SK-N-SH (cell line): ENCODE measurements around the gene GDPD5. TPM values are rescaled to one million over a fixed set of nuclear protein-coding genes. Genes with fewer than 3 reads are reported as not detected.

Experiments
- CTCF ChIA-PET: fragments of 300-600, 350-600 bp; formaldehyde crosslinking; extraction: SDS; loops from one replicate; lab custom pipeline; 2021; lab: Yijun Ruan, JAX
- POLR2A ChIA-PET: fragments of 350-600 bp; sonication (Branson Sonifier 250); formaldehyde crosslinking; extraction: SDS; loops from one replicate; lab custom pipeline; 2020; ENCODE audit warnings: antibody characterized with exemption, inconsistent platforms; lab: Yijun Ruan, JAX
- DNase-seq: peaks from one replicate; pipeline ENCODE4 v3.0.0; 2012
- H2AFZ ChIP-seq: fragments of 200-600 bp; sonication (generic); 2 replicates; pipeline ENCODE4 v1.8.1; 2016; ENCODE audit warnings: antibody characterized with exemption, mild to moderate bottlenecking, low read depth
- H3F3A ChIP-seq: fragments of 200-600 bp; sonication (generic); replicated peaks from 2 replicates; pipeline ENCODE3; 2016; ENCODE audit warnings: antibody characterized with exemption, mild to moderate bottlenecking; ENCODE audit not compliant: insufficient read depth
- H3K27ac ChIP-seq, 2 experiments: fragments of 200-500 bp in 1 of 2; fragments of 200-600 bp in 1 of 2; sonication (Bioruptor generic) in 1 of 2; sonication (generic), shearing (Covaris generic) in 1 of 2; 2 replicates each; pipeline versions ENCODE4 v1.5.1 to v1.6.1; 2014 to 2016; ENCODE audit warnings: low read depth in 2 of 2, inconsistent platforms in 1 of 2, low read length in 1 of 2, mild to moderate bottlenecking in 1 of 2, mixed read lengths in 1 of 2
- H3K27me3 ChIP-seq: fragments of 200-600 bp; sonication (generic), shearing (Covaris generic); 2 replicates; pipeline ENCODE4 v1.6.1; 2016; ENCODE audit warnings: mixed run types; ENCODE audit not compliant: insufficient read depth
- H3K36me3 ChIP-seq, 2 experiments: fragments of 200-500 bp in 1 of 2; fragments of 200-600 bp in 1 of 2; sonication (Bioruptor generic) in 1 of 2; sonication (generic) in 1 of 2; replicated peaks in 1 of 2; 2 replicates each; pipeline versions ENCODE3 to v1.5.1; 2014 to 2016; ENCODE audit warnings: low read length in 1 of 2, mild to moderate bottlenecking in 1 of 2; ENCODE audit not compliant: insufficient read depth in 2 of 2, control insufficient read depth in 1 of 2
- H3K4me1 ChIP-seq, 2 experiments: fragments of 200-500 bp in 1 of 2; fragments of 200-600 bp in 1 of 2; sonication (Bioruptor generic) in 1 of 2; sonication (generic), shearing (Covaris generic) in 1 of 2; 2 replicates each; pipeline versions ENCODE4 v1.5.1 to v1.6.1; 2014 to 2016; ENCODE audit warnings: low read depth in 1 of 2, low read length in 1 of 2, mixed run types in 1 of 2; ENCODE audit not compliant: insufficient read depth in 2 of 2, control insufficient read depth in 1 of 2
- H3K4me2 ChIP-seq: fragments of 200-600 bp; sonication (generic), shearing (Covaris generic); 2 replicates; pipeline ENCODE4 v1.6.1; 2017; ENCODE audit warnings: mixed run types
- H3K4me3 ChIP-seq, 2 experiments: fragments of 200-500 bp in 1 of 2; fragments of 200-600 bp in 1 of 2; sonication (Bioruptor generic) in 1 of 2; sonication (generic), shearing (Covaris generic) in 1 of 2; 2 replicates each; pipeline versions ENCODE4 v1.5.1 to v1.8.1; 2014 to 2016; ENCODE audit warnings: low read depth in 2 of 2, inconsistent platforms in 1 of 2, low read length in 1 of 2, mild to moderate bottlenecking in 1 of 2, mixed read lengths in 1 of 2, moderate library complexity in 1 of 2
- H3K79me2 ChIP-seq: fragments of 200-600 bp; sonication (generic); 2 replicates; pipeline ENCODE4 v1.8.1; 2017; ENCODE audit warnings: mild to moderate bottlenecking; ENCODE audit not compliant: insufficient read depth
- H3K9ac ChIP-seq: fragments of 200-600 bp; sonication (generic); 2 replicates; pipeline ENCODE4 v1.6.1; 2017; ENCODE audit warnings: mixed run types
- H3K9me2 ChIP-seq: fragments of 200-600 bp; sonication (generic); 2 replicates; pipeline ENCODE4 v1.6.1; 2017; ENCODE audit warnings: mixed run types
- H3K9me3 ChIP-seq: fragments of 200-600 bp; sonication (generic); 2 replicates; pipeline ENCODE4 v1.6.1; 2017; ENCODE audit warnings: mixed run types, mild to moderate bottlenecking, moderate library complexity
- H4K20me1 ChIP-seq: fragments of 200-600 bp; sonication (generic); 2 replicates; pipeline ENCODE4 v1.6.1; 2017; ENCODE audit warnings: mild to moderate bottlenecking, mixed run types; ENCODE audit not compliant: insufficient read depth
- ELF1 ChIP-seq: IDR thresholded peaks from 2 replicates; pipeline ENCODE4 v1.4.0; 2012
- EP300 ChIP-seq, 2 experiments: IDR thresholded peaks; 2 replicates each; pipeline versions ENCODE4 v1.4.0 to v1.6.1; 2012; ENCODE audit warnings: borderline replicate concordance in 1 of 2, low read depth in 1 of 2, low read length in 1 of 2
- FOXM1 ChIP-seq: IDR thresholded peaks from 2 replicates; pipeline ENCODE4 v1.4.0; 2012; ENCODE audit warnings: low read depth, mild to moderate bottlenecking
- NFIC ChIP-seq: IDR thresholded peaks from 2 replicates; pipeline ENCODE4 v1.4.0; 2012; ENCODE audit warnings: borderline replicate concordance
- RCOR1 ChIP-seq: fragments of 150-350 bp; IDR thresholded peaks from 2 replicates; pipeline ENCODE4 v1.6.1; 2017; ENCODE audit warnings: antibody characterized with exemption, low read length
- RXRA ChIP-seq: IDR thresholded peaks from 2 replicates; pipeline ENCODE4 v1.4.0; 2012; ENCODE audit warnings: low read depth, mild to moderate bottlenecking, borderline replicate concordance
- SMC3 ChIP-seq: IDR thresholded peaks from 2 replicates; pipeline ENCODE4 v1.6.1; 2012; ENCODE audit warnings: low read depth, low read length, improper control_type of control experiment
- TAF1 ChIP-seq: IDR thresholded peaks from 2 replicates; pipeline ENCODE4 v1.6.1; 2012; ENCODE audit warnings: low read depth, mild to moderate bottlenecking, low read length, moderate library complexity, borderline replicate concordance
- TCF12 ChIP-seq: IDR thresholded peaks from 2 replicates; pipeline ENCODE4 v1.4.0; 2012
- YY1 ChIP-seq: IDR thresholded peaks from 2 replicates; pipeline ENCODE4 v1.4.0; 2012; ENCODE audit warnings: low read depth, mild to moderate bottlenecking
- WGBS: methylation state at CpG from one replicate; pipeline ENCODE4 v1.1.6; 2017; ENCODE audit warnings: low lambda C conversion rate; 5-methylcytosine and 5-hydroxymethylcytosine counted together
- polyA plus RNA-seq, 3 experiments: library from polyadenylated mRNA; depleted of rRNA; stranded (reverse); fragments of >200 nt; gene quantifications; 2 replicates each; pipeline ENCODE4 v1.2.3, GENCODE V29; 2012
- TF ChIP-seq, protein P1 (sequence below): IDR thresholded peaks from 2 replicates; pipeline ENCODE4 v1.4.0; 2012; ENCODE audit warnings: low read depth, borderline replicate concordance
- TF ChIP-seq, protein P2 (sequence below): fragments of 150-350 bp; IDR thresholded peaks from 2 replicates; pipeline ENCODE4 v1.6.1; 2016; ENCODE audit warnings: mild to moderate bottlenecking, low read depth, low read length
- TF ChIP-seq, protein P3 (sequence below): IDR thresholded peaks from 2 replicates; pipeline ENCODE4 v1.6.1; 2012; ENCODE audit warnings: mild to moderate bottlenecking, low read depth, low read length, moderate library complexity
- TF ChIP-seq, protein P4 (sequence below): fragments of 200-600 bp; sonication (generic); IDR thresholded peaks from 2 replicates; pipeline ENCODE4 v1.6.1; 2017; ENCODE audit warnings: antibody characterized with exemption, mild to moderate bottlenecking, moderate library complexity
- TF ChIP-seq, protein P5 (sequence below): IDR thresholded peaks from 2 replicates; pipeline ENCODE4; 2012

Gene GDPD5
- polyA plus RNA-seq, 1 of the 3 experiments (the other 2 are of a cell fraction): 2.2 TPM

DNA sequence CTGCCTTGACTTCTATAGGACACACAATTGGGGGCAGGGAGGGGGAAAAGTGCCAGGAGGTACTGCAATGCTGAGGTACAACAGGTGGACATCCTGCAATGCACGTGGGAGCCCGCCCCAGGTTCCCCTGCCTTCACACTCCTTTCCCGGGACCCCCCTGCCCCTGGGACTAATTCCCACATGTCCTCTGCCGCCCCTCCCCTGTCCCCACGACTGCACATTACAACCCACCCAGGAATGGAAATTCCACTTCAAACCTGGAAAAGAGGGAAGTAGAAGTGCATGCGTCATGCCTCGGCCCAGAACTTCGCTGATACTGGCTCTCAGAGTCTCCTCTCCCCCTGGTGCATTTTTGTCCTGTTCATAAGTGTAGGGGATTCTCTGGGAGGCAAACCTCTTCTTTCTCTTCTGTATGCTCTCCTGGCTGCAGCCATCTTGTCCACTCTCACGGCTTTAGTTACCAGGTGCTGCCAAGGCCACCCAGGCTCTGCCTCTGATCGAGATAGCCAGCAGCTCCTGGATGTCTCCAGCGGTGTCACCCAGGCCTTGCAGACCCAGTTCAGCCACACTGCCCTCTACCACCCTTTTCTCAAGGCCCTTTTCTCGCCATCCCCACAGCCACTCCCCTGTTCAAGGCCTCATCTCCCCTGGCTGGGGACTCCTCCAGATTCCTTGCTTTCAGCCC, 43.7 kb downstream of the GDPD5 start:
- H3K4me3 ChIP-seq: no peak overlapping the region
- H2AFZ ChIP-seq: no peak overlapping the region
- no peak for DNase-seq
- no peaks in the 10 kb centered on the region for H3K9me3 ChIP-seq
- H3K9me2 ChIP-seq: no peaks in the 10 kb centered on the region
- no peaks in the 10 kb centered on the region for H4K20me1 ChIP-seq
- POLR2A ChIA-PET: no interaction called here
- no peaks in the 10 kb centered on the region for H3K79me2 ChIP-seq
- H3K36me3 ChIP-seq: no peaks in the 10 kb centered on the region
- 87% methylated on average over 12 of the region's 12 CpGs for WGBS
- H3K27ac ChIP-seq: no peak overlapping the region
- TF ChIP-seq, protein P1, sequence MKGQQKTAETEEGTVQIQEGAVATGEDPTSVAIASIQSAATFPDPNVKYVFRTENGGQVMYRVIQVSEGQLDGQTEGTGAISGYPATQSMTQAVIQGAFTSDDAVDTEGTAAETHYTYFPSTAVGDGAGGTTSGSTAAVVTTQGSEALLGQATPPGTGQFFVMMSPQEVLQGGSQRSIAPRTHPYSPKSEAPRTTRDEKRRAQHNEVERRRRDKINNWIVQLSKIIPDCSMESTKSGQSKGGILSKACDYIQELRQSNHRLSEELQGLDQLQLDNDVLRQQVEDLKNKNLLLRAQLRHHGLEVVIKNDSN: no peak
- no peak for TF ChIP-seq FOXM1
- TF ChIP-seq RXRA: no peak
- TF ChIP-seq ELF1: no peak
- TF ChIP-seq SMC3: no peak
- TF ChIP-seq, protein P2, sequence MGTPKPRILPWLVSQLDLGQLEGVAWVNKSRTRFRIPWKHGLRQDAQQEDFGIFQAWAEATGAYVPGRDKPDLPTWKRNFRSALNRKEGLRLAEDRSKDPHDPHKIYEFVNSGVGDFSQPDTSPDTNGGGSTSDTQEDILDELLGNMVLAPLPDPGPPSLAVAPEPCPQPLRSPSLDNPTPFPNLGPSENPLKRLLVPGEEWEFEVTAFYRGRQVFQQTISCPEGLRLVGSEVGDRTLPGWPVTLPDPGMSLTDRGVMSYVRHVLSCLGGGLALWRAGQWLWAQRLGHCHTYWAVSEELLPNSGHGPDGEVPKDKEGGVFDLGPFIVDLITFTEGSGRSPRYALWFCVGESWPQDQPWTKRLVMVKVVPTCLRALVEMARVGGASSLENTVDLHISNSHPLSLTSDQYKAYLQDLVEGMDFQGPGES: no peak
- no peak for TF ChIP-seq RCOR1
- TF ChIP-seq YY1: no peak
- no peak for TF ChIP-seq TAF1
- TF ChIP-seq, protein P3, sequence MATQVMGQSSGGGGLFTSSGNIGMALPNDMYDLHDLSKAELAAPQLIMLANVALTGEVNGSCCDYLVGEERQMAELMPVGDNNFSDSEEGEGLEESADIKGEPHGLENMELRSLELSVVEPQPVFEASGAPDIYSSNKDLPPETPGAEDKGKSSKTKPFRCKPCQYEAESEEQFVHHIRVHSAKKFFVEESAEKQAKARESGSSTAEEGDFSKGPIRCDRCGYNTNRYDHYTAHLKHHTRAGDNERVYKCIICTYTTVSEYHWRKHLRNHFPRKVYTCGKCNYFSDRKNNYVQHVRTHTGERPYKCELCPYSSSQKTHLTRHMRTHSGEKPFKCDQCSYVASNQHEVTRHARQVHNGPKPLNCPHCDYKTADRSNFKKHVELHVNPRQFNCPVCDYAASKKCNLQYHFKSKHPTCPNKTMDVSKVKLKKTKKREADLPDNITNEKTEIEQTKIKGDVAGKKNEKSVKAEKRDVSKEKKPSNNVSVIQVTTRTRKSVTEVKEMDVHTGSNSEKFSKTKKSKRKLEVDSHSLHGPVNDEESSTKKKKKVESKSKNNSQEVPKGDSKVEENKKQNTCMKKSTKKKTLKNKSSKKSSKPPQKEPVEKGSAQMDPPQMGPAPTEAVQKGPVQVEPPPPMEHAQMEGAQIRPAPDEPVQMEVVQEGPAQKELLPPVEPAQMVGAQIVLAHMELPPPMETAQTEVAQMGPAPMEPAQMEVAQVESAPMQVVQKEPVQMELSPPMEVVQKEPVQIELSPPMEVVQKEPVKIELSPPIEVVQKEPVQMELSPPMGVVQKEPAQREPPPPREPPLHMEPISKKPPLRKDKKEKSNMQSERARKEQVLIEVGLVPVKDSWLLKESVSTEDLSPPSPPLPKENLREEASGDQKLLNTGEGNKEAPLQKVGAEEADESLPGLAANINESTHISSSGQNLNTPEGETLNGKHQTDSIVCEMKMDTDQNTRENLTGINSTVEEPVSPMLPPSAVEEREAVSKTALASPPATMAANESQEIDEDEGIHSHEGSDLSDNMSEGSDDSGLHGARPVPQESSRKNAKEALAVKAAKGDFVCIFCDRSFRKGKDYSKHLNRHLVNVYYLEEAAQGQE: no peak
- no peak for TF ChIP-seq NFIC
- TF ChIP-seq, protein P4, sequence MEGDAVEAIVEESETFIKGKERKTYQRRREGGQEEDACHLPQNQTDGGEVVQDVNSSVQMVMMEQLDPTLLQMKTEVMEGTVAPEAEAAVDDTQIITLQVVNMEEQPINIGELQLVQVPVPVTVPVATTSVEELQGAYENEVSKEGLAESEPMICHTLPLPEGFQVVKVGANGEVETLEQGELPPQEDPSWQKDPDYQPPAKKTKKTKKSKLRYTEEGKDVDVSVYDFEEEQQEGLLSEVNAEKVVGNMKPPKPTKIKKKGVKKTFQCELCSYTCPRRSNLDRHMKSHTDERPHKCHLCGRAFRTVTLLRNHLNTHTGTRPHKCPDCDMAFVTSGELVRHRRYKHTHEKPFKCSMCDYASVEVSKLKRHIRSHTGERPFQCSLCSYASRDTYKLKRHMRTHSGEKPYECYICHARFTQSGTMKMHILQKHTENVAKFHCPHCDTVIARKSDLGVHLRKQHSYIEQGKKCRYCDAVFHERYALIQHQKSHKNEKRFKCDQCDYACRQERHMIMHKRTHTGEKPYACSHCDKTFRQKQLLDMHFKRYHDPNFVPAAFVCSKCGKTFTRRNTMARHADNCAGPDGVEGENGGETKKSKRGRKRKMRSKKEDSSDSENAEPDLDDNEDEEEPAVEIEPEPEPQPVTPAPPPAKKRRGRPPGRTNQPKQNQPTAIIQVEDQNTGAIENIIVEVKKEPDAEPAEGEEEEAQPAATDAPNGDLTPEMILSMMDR: no peak
- TF ChIP-seq, protein P5, sequence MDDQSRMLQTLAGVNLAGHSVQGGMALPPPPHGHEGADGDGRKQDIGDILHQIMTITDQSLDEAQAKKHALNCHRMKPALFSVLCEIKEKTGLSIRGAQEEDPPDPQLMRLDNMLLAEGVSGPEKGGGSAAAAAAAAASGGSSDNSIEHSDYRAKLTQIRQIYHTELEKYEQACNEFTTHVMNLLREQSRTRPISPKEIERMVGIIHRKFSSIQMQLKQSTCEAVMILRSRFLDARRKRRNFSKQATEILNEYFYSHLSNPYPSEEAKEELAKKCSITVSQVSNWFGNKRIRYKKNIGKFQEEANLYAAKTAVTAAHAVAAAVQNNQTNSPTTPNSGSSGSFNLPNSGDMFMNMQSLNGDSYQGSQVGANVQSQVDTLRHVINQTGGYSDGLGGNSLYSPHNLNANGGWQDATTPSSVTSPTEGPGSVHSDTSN: no peak
- no peak for TF ChIP-seq TCF12
- no peak for TF ChIP-seq EP300 (IDR thresholded peaks at IDR 0.05; ENCODE audit: borderline replicate concordance in 1 of 2, low read depth in 1 of 2, low read length in 1 of 2)
- TF ChIP-seq, all 33 proteins: peak for 0
- Histone ChIP-seq H3K4me1 (no peaks in the 10 kb centered on the region), H3K27me3 (no peaks in the 10 kb centered on the region), H3F3A (no peaks in the 10 kb centered on the region), H3K9ac (no peak overlapping the region), H3K4me2 (no peak overlapping the region)
- CTCF ChIA-PET: interaction anchor here (1.1 kb wide), 1 partner anchor 36 kb away, joined by 3 read pairs; no protein-coding TSS in a partner anchor
